DMS79 treated with DMSO at 0.1 percent for 48 hours (cell line): ENCODE results near the gene YIPF3.
"Not testable (repeated sequence)": the region's sequence is repeated elsewhere in the genome, so short reads cannot be mapped to it uniquely, and the experiment has no call there.

ENCODE experiments used
- DNase-seq: peaks from one replicate; lab custom pipeline; 2025; lab: John Stamatoyannopoulos, UW

YIPF3 gene

GRCh38 chr6:43509142-43509983 is 7.4 kb downstream of the YIPF3 start:
- no peak for DNase-seq

DNA sequence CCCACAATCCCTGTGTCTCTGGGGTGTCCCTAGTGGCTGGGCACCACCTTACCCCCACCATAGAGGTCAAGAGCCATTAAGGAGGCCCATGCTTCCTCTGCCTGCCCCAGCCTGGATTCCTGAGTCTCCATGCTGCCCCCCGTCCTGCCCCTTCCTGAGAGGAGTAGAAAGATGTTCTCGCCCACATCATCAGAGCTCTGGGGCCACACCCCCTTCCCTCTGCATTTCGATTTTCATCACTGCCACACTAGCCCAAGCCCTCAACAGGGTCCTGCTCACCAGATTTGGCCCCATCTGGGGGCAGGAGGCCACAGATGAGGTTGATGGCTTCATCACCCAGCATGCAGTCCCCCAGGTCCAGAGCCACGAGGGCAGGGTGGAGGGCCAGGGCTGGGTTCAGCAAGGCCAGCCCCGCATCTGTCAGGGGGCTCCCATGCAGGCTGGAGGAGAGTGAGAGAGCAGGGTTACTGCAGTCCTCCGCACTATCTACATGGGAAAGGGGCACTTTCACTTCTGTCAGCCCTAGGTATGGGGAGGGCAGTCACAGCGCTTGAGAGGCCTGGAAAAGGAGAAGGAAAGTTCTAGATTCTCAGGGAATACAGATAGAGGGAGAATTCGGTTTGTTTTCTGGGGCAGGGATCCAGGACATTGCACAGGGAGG is 8.1 kb downstream of the YIPF3 start:
- DNase-seq: no peak

DNA sequence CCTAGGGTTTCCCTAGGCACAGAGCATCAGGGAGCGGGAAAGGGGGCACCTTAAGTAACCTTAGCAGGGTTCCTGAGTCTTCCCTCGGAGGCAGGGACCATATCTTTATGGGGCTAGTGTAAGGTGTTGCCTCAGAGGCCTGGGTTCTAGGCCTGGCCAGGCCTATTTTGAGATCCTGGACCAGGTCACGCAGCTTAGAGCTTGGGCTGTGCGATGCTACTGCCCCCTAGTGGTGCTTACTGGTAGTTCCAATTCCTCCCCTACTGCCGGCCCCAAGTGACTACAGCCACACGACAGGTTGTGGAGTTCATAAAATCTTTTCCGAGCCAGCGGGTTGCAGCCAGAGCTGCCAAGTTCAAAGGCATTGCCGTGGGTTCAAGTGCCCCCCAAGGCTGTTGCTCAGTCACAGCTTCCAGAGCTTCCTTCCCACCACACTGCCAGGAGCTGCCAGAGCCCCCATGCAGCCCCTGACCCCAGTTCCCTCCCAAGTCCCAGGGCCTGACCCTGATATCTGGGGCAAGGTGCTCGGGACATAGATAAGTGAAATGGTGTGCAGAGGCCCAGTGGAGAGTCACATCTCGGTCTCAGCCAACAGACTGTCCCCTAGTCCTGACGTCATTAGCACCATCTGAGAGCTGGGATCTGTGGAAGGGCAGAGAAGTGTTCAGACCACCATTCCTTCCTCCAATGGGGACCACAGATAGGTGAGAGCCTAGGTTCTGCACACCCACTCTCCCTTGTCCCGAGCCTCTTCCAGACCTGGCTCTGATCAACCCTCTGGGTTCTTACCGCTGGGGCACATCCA is 9.9 kb downstream of the YIPF3 start:
- DNase-seq: peak; percentile 47

DNA sequence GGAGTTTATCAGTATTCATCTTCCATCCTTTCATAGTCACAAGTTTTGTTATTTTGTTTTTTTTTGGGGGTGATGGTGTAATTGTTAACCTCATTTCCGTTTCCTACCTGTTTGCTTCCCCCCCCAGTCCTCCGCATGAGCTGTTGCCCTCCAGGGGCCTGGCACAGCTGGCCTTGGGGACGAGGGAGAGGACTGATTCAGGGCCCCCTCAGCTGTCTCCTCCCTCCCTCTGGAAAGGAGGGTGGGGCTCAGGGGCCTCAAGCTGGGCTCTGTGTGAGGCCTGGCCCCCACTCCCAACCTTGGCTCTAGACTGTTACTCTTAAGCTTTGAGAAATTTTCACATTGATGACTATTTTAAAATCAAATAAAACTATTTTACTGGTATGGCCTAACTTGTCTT is 10.6 kb downstream of the YIPF3 start:
- DNase-seq: no peak

DNA sequence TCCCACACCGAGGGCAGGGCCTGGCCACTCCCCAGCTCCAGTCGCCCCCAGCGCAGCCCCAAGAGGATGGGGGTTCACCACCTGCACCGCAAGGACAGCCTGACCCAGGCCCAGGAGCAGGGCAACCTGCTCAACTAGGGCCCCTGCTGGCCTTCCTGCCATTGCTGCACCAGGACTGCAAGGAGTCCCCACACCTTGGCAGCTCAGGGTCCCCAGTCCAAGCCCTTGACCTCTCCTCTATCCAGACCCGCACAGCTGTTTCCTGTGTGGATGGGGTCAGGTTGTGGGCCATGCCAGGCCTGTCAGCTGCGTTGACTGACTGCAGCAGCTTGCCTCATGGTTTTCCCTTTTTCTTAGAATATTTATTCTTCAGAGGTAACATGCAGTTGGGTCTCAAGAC is 11.0 kb downstream of the YIPF3 start:
- no peak for DNase-seq

DNA sequence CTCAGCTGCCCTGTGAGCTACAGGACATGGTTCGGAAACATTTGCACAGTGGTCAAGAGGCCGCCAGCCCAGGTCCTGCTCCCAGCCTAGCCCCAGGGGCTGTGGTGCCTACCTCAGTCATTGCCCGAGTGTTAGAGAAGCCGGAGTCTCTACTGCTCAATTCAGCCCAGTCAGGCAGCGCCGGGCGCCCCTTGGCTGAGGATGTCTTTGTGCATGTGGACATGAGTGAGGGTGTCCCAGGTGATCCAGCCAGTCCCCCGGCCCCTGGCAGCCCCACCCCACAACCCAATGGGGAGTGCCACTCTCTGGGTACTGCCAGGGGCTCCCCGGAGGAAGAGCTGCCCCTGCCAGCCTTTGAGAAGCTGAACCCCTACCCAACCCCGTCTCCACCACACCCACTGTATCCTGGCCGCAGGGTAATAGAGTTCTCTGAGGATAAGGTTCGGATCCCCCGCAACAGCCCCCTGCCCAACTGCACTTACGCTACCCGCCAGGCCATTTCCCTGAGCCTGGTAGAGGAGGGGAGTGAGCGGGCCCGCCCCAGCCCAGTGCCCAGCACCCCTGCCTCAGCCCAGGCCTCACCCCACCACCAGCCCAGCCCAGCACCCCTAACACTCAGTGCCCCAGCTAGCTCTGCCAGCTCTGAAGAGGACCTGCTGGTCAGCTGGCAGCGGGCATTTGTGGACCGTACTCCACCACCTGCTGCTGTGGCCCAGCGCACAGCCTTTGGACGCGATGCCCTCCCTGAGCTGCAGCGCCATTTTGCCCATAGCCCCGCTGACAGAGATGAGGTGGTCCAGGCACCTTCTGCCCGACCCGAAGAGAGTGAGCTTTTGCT is 11.8 kb downstream of the YIPF3 start:
- DNase-seq: no peak

DNA sequence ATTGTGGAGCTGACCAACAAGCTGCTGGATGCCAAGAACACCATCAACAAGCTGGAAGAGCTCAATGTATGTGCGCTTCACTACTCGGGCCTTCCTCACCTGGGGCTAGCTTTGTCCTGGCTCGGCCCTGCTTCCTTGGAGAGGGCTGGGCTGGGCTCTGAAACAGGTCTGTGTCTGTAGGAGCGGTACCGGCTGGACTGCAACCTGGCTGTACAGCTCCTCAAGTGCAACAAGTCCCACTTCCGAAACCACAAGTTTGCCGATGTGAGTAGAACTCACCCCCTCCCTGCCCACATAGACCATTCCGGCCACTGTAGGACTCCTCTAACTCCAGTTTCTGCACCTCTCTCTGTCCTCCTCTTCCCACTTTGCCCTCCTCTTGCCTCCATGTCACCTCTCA is 13.3 kb downstream of the YIPF3 start:
- DNase-seq: no peak

GRCh38 chr6:43502666-43503065 is 14.1 kb downstream of the YIPF3 start:
- DNase-seq: no peak

DNA sequence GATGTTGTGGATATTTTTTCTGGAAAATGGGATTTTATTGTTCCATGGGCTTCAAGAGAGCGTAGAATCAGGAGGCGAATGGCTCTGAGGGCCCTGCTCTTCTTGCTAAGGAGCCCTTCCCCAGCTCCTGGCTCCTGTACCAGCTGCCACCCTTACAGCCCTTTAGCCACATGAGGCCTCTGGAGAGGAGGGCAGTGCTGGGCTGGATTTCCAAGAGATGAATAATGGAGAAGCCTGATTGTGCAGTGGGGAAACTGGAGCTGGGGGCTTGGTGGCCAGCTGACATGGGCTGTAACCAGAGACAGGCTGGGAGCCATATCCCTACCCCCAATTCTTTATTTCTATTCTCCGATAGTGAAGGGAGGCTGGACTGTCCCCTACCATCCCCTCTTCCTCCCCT is 15.8 kb downstream of the YIPF3 start:
- DNase-seq: no peak

GRCh38 chr6:43499028-43499815 is 17.5 kb downstream of the YIPF3 start:
- no peak for DNase-seq

DNA sequence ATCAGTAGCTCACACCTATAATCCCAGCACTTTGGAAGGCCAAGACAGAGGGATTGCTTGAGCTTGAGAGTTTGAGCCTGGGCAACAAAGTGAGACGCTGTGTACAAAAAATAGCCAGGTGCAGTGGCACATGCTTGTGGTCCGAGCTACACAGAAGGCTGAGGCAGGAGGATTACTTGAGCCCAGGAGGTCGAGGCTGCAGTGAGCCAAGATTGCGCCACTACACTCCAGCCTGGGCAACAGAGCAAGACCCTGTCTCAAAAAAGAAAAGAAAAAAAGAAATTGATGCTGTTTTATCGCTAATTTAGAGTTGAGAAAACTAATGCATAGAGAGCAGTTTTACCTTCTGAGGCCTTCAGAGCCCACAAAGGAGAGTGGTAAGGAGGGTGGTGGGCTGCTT is 18.4 kb downstream of the YIPF3 start:
- DNase-seq: not testable (repeated sequence)

DNA sequence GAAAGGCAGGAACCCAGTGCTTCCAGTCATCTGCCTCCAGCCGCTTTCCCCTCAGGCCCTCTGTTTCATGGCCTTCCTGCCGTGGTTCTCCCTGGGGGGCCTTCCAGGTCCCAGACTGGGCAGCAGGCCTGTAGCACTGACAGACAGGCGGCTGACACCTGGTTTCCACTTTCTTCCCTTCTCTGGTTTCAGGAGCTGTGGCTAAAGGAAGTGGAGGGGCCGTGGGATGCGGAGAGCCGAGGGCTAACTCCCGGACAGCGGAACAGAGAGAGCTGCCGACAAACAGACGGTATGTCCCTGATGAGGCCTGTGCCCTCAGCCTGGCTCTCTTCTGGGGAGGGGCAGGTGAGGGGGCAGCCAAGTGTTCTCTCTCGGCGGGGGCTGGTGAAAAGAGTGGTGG is 19.0 kb downstream of the YIPF3 start:
- DNase-seq: no peak

DNA sequence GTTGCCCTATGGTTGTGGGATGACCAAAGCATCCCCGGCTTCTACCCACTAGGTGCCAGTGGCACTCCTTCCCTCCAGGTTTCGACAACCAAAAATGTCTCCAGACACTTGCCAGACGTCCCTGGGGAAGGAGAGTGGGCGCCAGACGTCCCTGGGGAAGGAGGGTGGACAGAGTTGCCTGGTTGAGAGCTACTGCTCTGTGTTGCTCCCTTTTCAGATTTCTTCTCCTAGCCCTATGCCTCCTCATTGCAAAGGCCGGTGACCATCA is 19.7 kb downstream of the YIPF3 start:
- DNase-seq: no peak

DNA sequence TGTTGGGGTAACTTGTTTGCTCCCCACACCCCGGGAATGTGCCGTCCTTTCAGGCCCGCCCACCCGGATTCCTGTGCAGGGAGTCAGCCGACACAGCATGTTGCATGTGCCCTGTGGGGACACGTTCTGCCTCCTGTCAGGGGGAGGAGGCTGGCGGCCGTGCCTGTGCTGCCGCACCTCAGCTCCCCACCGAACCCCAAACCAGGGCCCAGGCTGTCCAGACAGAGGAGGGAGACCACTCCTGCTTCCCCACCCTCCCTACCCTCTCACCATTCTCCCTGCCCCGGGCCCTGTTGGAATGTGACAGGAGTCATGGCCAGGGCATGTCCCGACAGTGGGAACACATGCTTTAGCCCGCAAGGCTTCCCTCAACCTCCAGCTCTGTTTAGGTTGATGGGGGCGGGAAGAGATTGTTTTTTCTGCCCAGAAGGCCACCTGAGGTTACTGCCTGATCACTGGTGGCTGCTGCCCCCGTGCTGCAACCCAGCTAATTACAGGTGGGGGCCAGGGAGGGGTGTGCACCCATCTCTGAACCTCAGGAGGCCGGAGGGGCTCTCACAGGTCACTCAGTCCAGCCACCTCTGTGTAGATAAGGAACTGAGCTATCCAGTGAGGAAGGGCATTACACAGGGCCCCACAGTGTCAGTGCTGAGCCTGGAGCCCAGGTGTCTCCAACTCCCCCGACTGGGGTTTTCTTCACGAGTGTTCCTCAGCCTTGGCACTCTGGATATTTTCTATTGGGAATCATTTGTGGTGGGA is 20.2 kb downstream of the YIPF3 start:
- no peak for DNase-seq

GRCh38 chr6:43495409-43495941 is 21.3 kb downstream of the YIPF3 start:
- DNase-seq: no peak

- DNase-seq: no peak
Measured at GRCh38 chr6:43494766-43495165, 22.0 kb downstream of the YIPF3 start.

DNA sequence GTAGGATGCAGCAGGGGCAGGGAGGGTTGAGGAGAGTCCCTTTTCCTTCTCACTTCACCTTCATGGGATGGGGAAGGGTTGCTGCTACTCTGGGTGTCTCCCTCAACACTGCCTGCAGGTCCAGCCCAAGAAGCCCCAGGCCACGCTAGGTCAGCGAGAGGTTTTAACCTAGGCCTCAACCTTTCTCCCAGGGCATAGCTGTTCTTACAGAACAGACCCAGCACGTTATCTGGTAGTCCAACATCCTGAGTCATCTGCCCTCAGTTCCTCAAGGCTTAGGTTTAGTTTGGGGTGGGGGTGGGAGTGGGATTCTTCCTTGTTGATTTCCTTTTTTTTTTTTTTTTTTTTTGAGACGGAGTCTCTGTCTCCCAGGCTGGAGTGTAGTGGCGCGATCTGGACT is 22.4 kb downstream of the YIPF3 start:
- DNase-seq: no peak

DNA sequence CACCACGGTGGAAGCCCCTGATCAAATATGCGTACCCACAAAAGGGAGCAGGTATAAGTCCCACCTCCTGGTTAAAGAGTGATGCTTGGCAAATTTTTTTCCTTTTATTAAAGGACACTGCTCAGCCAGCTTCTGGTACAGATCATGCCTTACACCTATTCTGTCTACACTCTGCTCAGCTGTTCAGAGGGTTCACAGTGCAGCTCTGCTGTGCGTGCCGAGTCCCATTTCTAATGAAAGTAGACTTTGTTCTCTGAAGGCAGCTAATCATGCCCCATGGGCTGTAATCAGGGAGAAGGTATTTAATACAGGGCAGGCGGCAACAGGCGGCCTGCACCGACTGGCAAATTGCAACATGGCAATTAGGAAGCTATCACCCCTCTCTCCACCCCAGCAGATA is 22.9 kb downstream of the YIPF3 start:
- DNase-seq: no peak

DNA sequence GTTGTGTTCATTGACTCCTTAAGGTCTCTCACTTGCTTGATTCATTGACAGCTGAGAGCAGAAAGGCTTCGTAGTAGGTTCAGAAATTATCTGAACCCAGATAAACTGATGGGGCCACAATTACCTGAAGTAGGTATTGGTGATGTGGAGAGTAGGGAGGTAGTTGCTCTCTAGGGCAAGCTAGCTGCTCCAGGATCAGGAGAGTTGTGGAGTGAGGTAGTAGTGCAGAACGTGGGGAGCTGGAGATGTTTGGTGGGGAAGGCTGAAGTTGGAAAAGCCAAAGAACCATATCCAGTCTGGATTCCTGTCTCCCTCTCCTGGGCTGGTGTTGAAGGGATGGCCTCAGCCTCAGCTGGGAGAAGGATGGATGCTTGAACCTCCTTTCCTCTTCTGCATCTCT is 23.5 kb downstream of the YIPF3 start:
- DNase-seq: no peak

- DNase-seq: no peak
Measured at GRCh38 chr6:43492673-43493072, 24.1 kb downstream of the YIPF3 start.
